Skin of body (tissue), 2 donors: Measurements from ENCODE around the gene ADCY9. TPM values are rescaled to one million over a fixed set of nuclear protein-coding genes. Genes with fewer than 3 reads are reported as not detected.
A peak's percentile ranks its signal among the peaks of the same experiment; 100 is the strongest.
"Not testable (repeated sequence)": the region's sequence is repeated elsewhere in the genome, so short reads cannot be mapped to it uniquely, and the experiment has no call there.

Experiments
- DNase-seq: peaks from one replicate; lab custom pipeline; 2025; lab: John Stamatoyannopoulos, UW
- total RNA-seq: library from RNA; depleted of rRNA; stranded (reverse); fragments of >200 nt; gene quantifications from one replicate; pipeline ENCODE4 v1.2.3, GENCODE V29; 2014

Gene ADCY9
- total RNA-seq, 1 donor from 2014 or later = 11.1 TPM

- DNase-seq = peak; percentile 72
Observed at GRCh38 chr16:3951861-3952736, 164.1 kb downstream of the ADCY9 start.

GRCh38 chr16:3951380-3951779 is 164.9 kb downstream of the ADCY9 start:
- not testable (repeated sequence) for DNase-seq

GRCh38 chr16:3950343-3951193 is 165.7 kb downstream of the ADCY9 start:
- peak; percentile 91 for DNase-seq

GRCh38 chr16:3949946-3950342 is 166.3 kb downstream of the ADCY9 start:
- DNase-seq = no peak

- DNase-seq = peak; percentile 53
Observed at GRCh38 chr16:3949287-3949686, 167.0 kb downstream of the ADCY9 start.

GRCh38 chr16:3948378-3948995 is 167.8 kb downstream of the ADCY9 start:
- no peak for DNase-seq

- DNase-seq = no peak
Observed at GRCh38 chr16:3946604-3947180, 169.6 kb downstream of the ADCY9 start.

GRCh38 chr16:3945751-3946603 is 170.3 kb downstream of the ADCY9 start:
- DNase-seq = peak; percentile 80

- not testable (repeated sequence) for DNase-seq
Observed at GRCh38 chr16:3944457-3944856, 171.8 kb downstream of the ADCY9 start.

GRCh38 chr16:3942146-3942545 is 174.1 kb downstream of the ADCY9 start:
- not testable (repeated sequence) for DNase-seq

- DNase-seq = peak; percentile 52
Observed at GRCh38 chr16:3938843-3939624, 177.2 kb downstream of the ADCY9 start.

GRCh38 chr16:3938471-3938842 is 177.8 kb downstream of the ADCY9 start:
- DNase-seq = no peak

GRCh38 chr16:3937066-3937875 is 179.0 kb downstream of the ADCY9 start:
- no peak for DNase-seq

GRCh38 chr16:3935921-3936320 is 180.3 kb downstream of the ADCY9 start:
- DNase-seq = no peak

- no peak for DNase-seq
Observed at GRCh38 chr16:3934491-3935181, 181.6 kb downstream of the ADCY9 start.

- not testable (repeated sequence) for DNase-seq
Observed at GRCh38 chr16:3927147-3927546, 189.1 kb downstream of the ADCY9 start.

- DNase-seq = no peak
Observed at GRCh38 chr16:3924763-3925162, 191.5 kb downstream of the ADCY9 start.

- no peak for DNase-seq
Observed at GRCh38 chr16:3922241-3922640, 194.0 kb downstream of the ADCY9 start.
